Measurements from ENCODE around the gene RPIA.
"Not testable (repeated sequence)": the region's sequence is repeated elsewhere in the genome, so short reads cannot be mapped to it uniquely, and the experiment has no call there.

Gene RPIA

GRCh38 chr2:88796523-88796922, 105.0 kb downstream of the RPIA start:
- not testable (repeated sequence) for DNase-seq

GRCh38 chr2:88797164-88797563, 105.7 kb downstream of the RPIA start:
- not testable (repeated sequence) for DNase-seq
